Measurements from ENCODE around the gene NFKB1.
"Not testable (repeated sequence)": the region's sequence is repeated elsewhere in the genome, so short reads cannot be mapped to it uniquely, and the experiment has no call there.

- TF ChIP-seq, protein P1, sequence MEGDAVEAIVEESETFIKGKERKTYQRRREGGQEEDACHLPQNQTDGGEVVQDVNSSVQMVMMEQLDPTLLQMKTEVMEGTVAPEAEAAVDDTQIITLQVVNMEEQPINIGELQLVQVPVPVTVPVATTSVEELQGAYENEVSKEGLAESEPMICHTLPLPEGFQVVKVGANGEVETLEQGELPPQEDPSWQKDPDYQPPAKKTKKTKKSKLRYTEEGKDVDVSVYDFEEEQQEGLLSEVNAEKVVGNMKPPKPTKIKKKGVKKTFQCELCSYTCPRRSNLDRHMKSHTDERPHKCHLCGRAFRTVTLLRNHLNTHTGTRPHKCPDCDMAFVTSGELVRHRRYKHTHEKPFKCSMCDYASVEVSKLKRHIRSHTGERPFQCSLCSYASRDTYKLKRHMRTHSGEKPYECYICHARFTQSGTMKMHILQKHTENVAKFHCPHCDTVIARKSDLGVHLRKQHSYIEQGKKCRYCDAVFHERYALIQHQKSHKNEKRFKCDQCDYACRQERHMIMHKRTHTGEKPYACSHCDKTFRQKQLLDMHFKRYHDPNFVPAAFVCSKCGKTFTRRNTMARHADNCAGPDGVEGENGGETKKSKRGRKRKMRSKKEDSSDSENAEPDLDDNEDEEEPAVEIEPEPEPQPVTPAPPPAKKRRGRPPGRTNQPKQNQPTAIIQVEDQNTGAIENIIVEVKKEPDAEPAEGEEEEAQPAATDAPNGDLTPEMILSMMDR (IDR thresholded peaks at IDR 0.05; ENCODE audit: insufficient read depth, low read length, poor library complexity, severe bottlenecking) = not testable (repeated sequence)
- TF ChIP-seq EZH2phosphoT487 (conservative IDR thresholded peaks at IDR 0.05; ENCODE audit: low read length) = not testable (repeated sequence)
These were observed 21.3 kb upstream of the NFKB1 start for GRCh38 chr4:102479832-102480231.

Data from SU-DHL-6 (cell line).